OCI-LY1 (cell line): ENCODE measurements around the gene CTNNA1.

Experiments used
- H2AFZ ChIP-seq: fragments of 200-600 bp; sonication (generic), shearing (Covaris generic); 2 replicates; pipeline ENCODE4 v1.6.0; 2014; ENCODE audit warnings: antibody characterized with exemption, mild to moderate bottlenecking, low read length
- H3F3A ChIP-seq: fragments of 200-600 bp; sonication (generic), shearing (Covaris generic); 2 replicates; pipeline ENCODE4 v1.6.0; 2014; ENCODE audit warnings: mild to moderate bottlenecking, antibody characterized with exemption, low read length, moderate library complexity; ENCODE audit not compliant: insufficient read depth
- H3K27ac ChIP-seq: fragments of 200-600 bp; sonication (generic); 2 replicates; pipeline ENCODE4 v1.5.1; 2014; ENCODE audit warnings: low read length, mixed run types, mild to moderate bottlenecking, low read depth; ENCODE audit not compliant: poor library complexity, severe bottlenecking
- H3K27me3 ChIP-seq: fragments of 200-600 bp; sonication (generic); 2 replicates; pipeline ENCODE4 v1.6.0; 2014; ENCODE audit warnings: antibody characterized with exemption, mild to moderate bottlenecking, low read length, moderate library complexity; ENCODE audit not compliant: insufficient read depth
- H3K36me3 ChIP-seq: fragments of 200-600 bp; sonication (generic); 2 replicates; pipeline ENCODE4 v1.6.1; 2014; ENCODE audit warnings: mild to moderate bottlenecking, antibody characterized with exemption, low read length, moderate library complexity, mixed read lengths; ENCODE audit not compliant: insufficient read depth
- H3K4me1 ChIP-seq: fragments of 200-600 bp; sonication (generic); 2 replicates; pipeline ENCODE4 v1.5.1; 2014; ENCODE audit warnings: mild to moderate bottlenecking, low read length, moderate library complexity; ENCODE audit not compliant: insufficient read depth, severe bottlenecking
- H3K4me2 ChIP-seq: fragments of 200-600 bp; sonication (generic), shearing (Covaris generic); 2 replicates; pipeline ENCODE4 v1.6.1; 2014; ENCODE audit warnings: low read length
- H3K4me3 ChIP-seq: fragments of 200-600 bp; sonication (generic); 2 replicates; pipeline ENCODE4 v1.5.1; 2014; ENCODE audit warnings: low read length, low read depth, mild to moderate bottlenecking, mixed read lengths; ENCODE audit not compliant: poor library complexity, severe bottlenecking
- H3K79me2 ChIP-seq: fragments of 200-600 bp; shearing (Covaris generic); 2 replicates; pipeline ENCODE4 v1.6.1; 2016; ENCODE audit warnings: mixed run types, low read length, mixed read lengths; ENCODE audit not compliant: insufficient read depth
- H3K9ac ChIP-seq: fragments of 200-600 bp; sonication (generic), shearing (Covaris generic); 2 replicates; pipeline ENCODE4 v1.6.1; 2014; ENCODE audit warnings: mild to moderate bottlenecking, low read length, mixed read lengths
- H3K9me2 ChIP-seq: fragments of 200-600 bp; sonication (generic), shearing (Covaris generic); 2 replicates; pipeline ENCODE4 v1.6.1; 2014; ENCODE audit warnings: low read depth, mild to moderate bottlenecking, low read length, mixed read lengths
- H3K9me3 ChIP-seq: fragments of 200-600 bp; shearing (Covaris generic); 2 replicates; pipeline ENCODE4 v1.6.1; 2014; ENCODE audit warnings: low read length, mixed read lengths
- H4K20me1 ChIP-seq: fragments of 200-600 bp; sonication (generic), shearing (Covaris generic); 2 replicates; pipeline ENCODE4 v1.6.0; 2016; ENCODE audit warnings: mild to moderate bottlenecking, low read length; ENCODE audit not compliant: insufficient read depth
- EZH2 ChIP-seq: fragments of 200-600 bp; sonication (generic), shearing (Covaris generic); IDR thresholded peaks from 2 replicates; pipeline ENCODE4 v1.8.0; 2017; ENCODE audit warnings: borderline replicate concordance, mixed run types, mild to moderate bottlenecking, antibody characterized with exemption, low read length, moderate library complexity, mixed read lengths
- TF ChIP-seq, protein P1 (sequence below): fragments of 200-600 bp; sonication (generic), shearing (Covaris generic); IDR thresholded peaks from 2 replicates; pipeline ENCODE4 v1.5.1; 2017; ENCODE audit warnings: mild to moderate bottlenecking, antibody characterized with exemption, low read length, moderate library complexity, mixed read lengths

CTNNA1 gene

DNA sequence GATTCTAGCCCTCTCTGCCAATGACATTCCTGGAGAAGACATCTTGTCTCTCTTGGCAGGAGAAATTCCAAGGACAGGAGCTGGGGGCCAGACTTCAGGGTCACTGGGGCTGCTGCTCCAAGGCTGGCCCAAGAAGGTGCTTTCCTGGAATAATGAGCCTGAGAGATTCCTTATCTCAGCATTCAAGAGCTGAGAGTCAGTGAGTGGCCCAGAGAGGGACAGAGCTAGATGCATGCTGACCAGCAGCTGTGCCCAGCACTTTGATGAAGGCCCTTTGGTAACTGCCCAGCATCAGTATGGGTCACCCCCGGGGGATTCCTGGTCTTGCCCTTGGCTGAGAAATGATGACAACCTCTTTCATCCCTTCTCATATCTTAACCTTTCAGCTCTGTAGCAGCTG, 47.7 kb upstream of the CTNNA1 start:
- H3K4me3 ChIP-seq = no peak overlapping the region
- no peak for TF ChIP-seq EZH2
- TF ChIP-seq, protein P1, sequence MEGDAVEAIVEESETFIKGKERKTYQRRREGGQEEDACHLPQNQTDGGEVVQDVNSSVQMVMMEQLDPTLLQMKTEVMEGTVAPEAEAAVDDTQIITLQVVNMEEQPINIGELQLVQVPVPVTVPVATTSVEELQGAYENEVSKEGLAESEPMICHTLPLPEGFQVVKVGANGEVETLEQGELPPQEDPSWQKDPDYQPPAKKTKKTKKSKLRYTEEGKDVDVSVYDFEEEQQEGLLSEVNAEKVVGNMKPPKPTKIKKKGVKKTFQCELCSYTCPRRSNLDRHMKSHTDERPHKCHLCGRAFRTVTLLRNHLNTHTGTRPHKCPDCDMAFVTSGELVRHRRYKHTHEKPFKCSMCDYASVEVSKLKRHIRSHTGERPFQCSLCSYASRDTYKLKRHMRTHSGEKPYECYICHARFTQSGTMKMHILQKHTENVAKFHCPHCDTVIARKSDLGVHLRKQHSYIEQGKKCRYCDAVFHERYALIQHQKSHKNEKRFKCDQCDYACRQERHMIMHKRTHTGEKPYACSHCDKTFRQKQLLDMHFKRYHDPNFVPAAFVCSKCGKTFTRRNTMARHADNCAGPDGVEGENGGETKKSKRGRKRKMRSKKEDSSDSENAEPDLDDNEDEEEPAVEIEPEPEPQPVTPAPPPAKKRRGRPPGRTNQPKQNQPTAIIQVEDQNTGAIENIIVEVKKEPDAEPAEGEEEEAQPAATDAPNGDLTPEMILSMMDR = no peak
- H3K9ac ChIP-seq = no peak overlapping the region
- no peaks in the 10 kb centered on the region for H4K20me1 ChIP-seq
- H2AFZ ChIP-seq = no peak overlapping the region
- H3K9me3 ChIP-seq = no peaks in the 10 kb centered on the region
- H3K27me3 ChIP-seq = 0 out of 2 replicates have a peak, but pooled peaks cover 3% of the 10 kb centered on the region
- no peaks in the 10 kb centered on the region for H3K79me2 ChIP-seq
- H3K9me2 ChIP-seq = no peaks in the 10 kb centered on the region
- no peaks in the 10 kb centered on the region for H3K36me3 ChIP-seq
- H3K4me1 ChIP-seq = no peaks in the 10 kb centered on the region
- no peak overlapping the region for H3K4me2 ChIP-seq
- no peak overlapping the region for H3K27ac ChIP-seq
- no peaks in the 10 kb centered on the region for H3F3A ChIP-seq

- no peaks in the 10 kb centered on the region for H3K79me2 ChIP-seq
- no peaks in the 10 kb centered on the region for H3K36me3 ChIP-seq
- no peak overlapping the region for H3K4me2 ChIP-seq
- TF ChIP-seq, protein P1 = no peak
- no peaks in the 10 kb centered on the region for H3K4me1 ChIP-seq
- no peaks in the 10 kb centered on the region for H3K9me2 ChIP-seq
- no peaks in the 10 kb centered on the region for H3K9me3 ChIP-seq
- H3K9ac ChIP-seq = no peak overlapping the region
- H4K20me1 ChIP-seq = no peaks in the 10 kb centered on the region
- no peaks in the 10 kb centered on the region for H3F3A ChIP-seq
- H2AFZ ChIP-seq = no peak overlapping the region
- no peak overlapping the region for H3K27ac ChIP-seq
- 0 out of 2 replicates have a peak, but pooled peaks cover 3% of the 10 kb centered on the region for H3K27me3 ChIP-seq
- no peak overlapping the region for H3K4me3 ChIP-seq
Measured at GRCh38 chr5:138706655-138707480, 46.4 kb upstream of the CTNNA1 start.

DNA sequence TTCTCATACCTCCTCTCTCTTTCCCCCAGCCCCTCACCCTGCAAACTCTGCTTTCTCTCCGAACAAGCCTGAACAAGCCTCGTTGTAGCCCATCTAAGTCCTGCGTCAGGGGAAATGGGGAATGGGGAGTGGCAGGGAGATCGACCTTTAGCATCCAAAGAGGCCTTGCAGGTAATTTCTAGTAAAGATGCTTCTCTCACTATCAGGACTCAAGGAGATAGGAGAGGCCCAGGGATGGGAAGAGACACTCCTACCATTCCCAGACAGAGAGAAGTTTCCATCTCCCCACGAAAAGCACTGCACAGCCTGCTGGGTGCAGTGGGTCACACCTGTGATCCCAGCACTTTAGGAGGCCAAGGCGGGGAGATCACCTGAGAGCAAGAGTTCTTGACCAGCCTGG, 44.4 kb upstream of the CTNNA1 start:
- Histone ChIP-seq H3K4me2 (no peak overlapping the region), H4K20me1 (no peaks in the 10 kb centered on the region), H2AFZ (no peak overlapping the region)

More for the DNA sequence above, 44.4 kb upstream of the CTNNA1 start:
- H3K9ac ChIP-seq = no peak overlapping the region
- H3K27ac ChIP-seq = no peak overlapping the region
- no peaks in the 10 kb centered on the region for H3K9me3 ChIP-seq
- no peaks in the 10 kb centered on the region for H3K79me2 ChIP-seq
- no peak overlapping the region for H3K4me3 ChIP-seq
- H3K9me2 ChIP-seq = no peaks in the 10 kb centered on the region
- H3F3A ChIP-seq = no peaks in the 10 kb centered on the region
- no peaks in the 10 kb centered on the region for H3K36me3 ChIP-seq
- no peaks in the 10 kb centered on the region for H3K4me1 ChIP-seq
- 0 out of 2 replicates have a peak, but pooled peaks cover 3% of the 10 kb centered on the region for H3K27me3 ChIP-seq
- no peak for TF ChIP-seq EZH2
- TF ChIP-seq, protein P1 = no peak
